HG02970 (cell line): ENCODE results near the gene KCNJ1.

ENCODE experiments used
- ATAC-seq: cut with Tn5 transposase; IDR thresholded peaks from one replicate; pipeline ENCODE4 v1.9.1; 2021; ENCODE audit warnings: mild to moderate bottlenecking, moderate library complexity, moderate number of reproducible peaks; ENCODE audit not compliant: unreplicated experiment, low FRiP score

KCNJ1 gene

GRCh38 chr11:128884703-128885338, 17.7 kb upstream of the KCNJ1 start:
- no peak for ATAC-seq

DNA sequence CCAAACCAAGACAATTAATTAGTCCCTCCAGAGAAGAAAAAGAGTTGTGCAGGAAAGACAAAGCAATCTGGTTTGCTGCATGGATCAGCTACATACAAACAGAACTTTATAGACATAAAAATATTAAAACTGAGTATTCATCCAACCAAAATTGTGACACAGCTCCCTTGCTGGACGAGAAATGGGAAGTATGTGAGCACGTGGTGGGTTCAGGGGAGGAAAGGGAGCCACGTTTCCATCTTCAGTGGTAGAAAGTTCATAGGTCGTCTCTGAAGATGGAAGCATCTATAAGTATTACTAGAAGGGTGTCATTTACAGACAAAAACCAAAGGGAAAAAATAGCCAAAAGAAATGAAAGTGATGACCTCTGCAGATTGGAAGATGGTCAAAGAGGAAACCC, 17.0 kb upstream of the KCNJ1 start:
- no peak for ATAC-seq

DNA sequence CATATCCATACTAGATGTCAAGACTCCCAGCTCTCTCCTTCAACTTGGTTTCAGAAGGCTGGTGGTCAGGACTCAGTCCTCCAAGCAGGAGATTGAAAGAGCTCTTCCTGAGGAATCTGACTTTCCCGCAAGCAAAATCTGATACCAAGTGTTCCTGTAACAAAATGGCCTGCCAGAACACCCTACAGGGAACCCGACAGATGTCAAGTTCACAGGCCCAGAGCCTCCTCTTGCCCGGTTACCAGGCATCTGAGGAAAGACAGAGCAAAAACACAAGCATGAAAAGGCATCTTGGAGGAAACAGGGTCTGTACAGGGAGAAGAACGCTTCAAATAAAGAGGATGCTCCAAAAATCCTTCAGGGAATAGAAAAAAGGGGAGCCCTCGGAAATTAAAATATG, 15.4 kb upstream of the KCNJ1 start:
- no peak for ATAC-seq

- ATAC-seq = no peak
These were observed 14.1 kb upstream of the KCNJ1 start for GRCh38 chr11:128881221-128881620.

- no peak for ATAC-seq
These were observed 12.7 kb upstream of the KCNJ1 start for GRCh38 chr11:128879817-128880216.

DNA sequence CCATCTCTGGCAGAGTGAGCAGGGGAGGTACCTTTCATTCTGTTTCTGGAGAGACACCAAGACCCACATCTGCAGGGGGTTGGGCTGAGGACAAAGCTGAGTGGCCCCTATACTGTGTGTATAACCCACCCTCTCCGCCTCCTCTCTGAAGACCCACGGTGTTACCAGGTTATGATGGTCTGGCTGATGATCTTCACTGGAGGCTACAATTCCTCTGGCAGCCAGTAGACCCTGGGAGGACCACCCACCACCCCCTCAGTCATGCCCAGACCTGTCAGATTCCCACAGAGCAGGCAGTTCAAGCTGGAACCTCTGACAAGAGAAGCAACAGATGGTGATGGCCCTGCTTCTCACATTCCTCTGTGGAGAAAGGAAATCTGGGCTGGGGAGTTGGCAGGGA, 11.4 kb upstream of the KCNJ1 start:
- no peak for ATAC-seq

DNA sequence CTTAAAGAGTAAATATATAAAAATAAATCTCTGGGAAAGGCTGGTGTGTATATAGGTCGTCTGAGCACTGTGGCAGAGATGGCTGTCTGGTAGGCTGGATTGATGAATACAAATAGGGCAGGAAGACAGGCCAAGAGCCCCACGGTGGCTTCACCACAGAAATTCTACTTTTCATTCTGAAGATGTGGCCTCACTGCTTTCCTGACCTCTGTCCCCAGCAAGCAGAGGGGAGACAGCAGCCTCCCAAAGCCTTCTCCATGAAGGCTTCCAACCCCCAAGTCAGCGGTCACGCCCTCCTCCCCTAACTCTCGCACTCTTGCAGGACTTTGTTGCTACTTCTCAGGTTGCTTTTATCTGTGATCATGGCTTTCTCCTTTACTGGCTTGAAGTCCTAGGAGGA, 10.6 kb upstream of the KCNJ1 start:
- no peak for ATAC-seq

- ATAC-seq = no peak
These were observed 9.1 kb upstream of the KCNJ1 start for GRCh38 chr11:128876133-128876650.

- no peak for ATAC-seq
These were observed 7.3 kb upstream of the KCNJ1 start for GRCh38 chr11:128874427-128874826.

- ATAC-seq = no peak
These were observed 5.5 kb upstream of the KCNJ1 start for GRCh38 chr11:128872594-128872993.

GRCh38 chr11:128872094-128872493, 5.0 kb upstream of the KCNJ1 start:
- no peak for ATAC-seq

DNA sequence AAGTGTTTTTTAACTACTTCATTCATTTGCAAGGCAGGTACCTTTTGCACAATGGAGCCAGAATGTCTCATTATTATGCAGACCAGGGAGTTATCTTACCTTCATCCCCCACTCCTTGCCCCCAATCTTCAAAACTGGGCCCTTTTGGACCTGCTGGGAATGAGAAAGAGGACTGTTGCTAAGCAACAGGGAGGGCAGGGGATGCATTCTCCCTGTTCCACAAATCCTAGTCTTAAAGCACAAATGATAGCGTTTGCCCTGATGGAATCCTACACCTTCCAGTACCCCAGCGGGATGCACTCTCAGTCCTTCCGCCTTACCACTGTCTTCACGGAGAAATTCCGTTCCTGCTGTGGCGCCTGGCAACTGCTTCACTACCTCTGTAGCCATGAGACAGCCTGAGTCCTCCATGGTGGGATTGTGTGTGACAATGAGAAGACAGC, 4.1 kb upstream of the KCNJ1 start:
- no peak for ATAC-seq

GRCh38 chr11:128868841-128869671, 2.0 kb upstream of the KCNJ1 start:
- no peak for ATAC-seq

GRCh38 chr11:128865490-128865889, 1.6 kb downstream of the KCNJ1 start:
- no peak for ATAC-seq

- ATAC-seq = no peak
These were observed 4.0 kb downstream of the KCNJ1 start for GRCh38 chr11:128862908-128863660.

GRCh38 chr11:128862406-128862805, 4.7 kb downstream of the KCNJ1 start:
- no peak for ATAC-seq

DNA sequence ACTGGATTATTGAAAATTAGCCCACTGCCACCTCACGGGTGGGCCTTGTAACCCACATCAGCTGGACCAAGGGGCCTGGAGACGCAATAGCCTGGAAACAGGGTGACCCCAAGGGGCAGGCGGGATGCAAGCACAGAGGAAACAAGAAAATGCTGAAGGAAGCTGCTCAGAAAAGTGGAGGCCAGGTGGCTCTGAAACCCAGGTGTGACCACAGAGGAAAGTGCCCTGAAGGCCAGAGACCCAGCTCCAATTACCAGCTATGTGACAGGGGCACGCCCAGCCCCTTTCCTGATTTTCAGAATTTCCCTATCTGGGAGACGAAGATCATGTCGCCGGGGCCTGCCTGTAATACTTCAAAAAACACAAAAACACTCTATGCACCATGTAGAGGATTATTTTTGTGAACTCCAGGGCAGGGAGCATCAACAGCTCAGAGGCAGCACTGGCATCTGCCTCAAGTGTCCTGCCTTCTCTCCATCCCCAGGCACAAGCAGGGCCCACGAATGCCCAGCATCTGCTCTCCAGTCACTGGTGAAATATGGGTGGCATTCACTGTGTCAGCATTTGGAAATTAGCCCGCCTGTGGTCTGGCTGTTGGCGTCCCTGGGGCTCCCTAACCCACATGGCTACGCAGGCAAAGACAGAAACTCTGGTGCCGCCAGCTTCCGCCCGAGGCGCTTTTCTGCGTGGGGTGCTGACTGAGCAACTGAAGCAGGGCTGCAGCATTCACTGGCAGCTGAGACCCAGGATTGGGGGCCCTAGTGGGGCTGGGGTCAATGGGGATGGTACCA, 6.3 kb downstream of the KCNJ1 start:
- no peak for ATAC-seq

- ATAC-seq = peak; percentile 89
These were observed 7.3 kb downstream of the KCNJ1 start for GRCh38 chr11:128859563-128860441.

DNA sequence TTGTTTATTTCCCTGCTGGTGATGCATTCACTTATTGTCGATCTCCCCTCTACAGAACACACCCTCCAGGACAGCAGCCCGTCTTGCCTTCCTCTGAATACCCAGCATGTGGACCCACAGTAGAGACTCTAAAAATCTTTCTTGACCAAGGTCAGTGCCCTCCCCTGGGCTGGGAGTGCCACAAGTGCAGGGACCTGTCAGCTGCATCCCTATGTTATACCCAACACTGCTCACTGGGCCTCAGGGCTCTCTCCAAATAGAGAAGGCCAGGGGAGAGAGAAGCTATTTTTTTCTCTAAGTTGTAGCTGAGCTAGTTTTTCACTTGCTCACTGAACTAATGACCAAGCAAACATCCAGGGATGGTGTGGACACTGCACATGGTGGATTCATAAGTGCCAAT, 9.8 kb downstream of the KCNJ1 start:
- no peak for ATAC-seq
